CD4-positive, alpha-beta T cell treated with Interleukin-4 for 4 hours (primary cell): Measurements from ENCODE around the gene GARIN5B.

Experiments
- DNase-seq: peaks from one replicate; pipeline ENCODE4 v3.0.0-alpha.2; 2020

The GARIN5B gene

DNA sequence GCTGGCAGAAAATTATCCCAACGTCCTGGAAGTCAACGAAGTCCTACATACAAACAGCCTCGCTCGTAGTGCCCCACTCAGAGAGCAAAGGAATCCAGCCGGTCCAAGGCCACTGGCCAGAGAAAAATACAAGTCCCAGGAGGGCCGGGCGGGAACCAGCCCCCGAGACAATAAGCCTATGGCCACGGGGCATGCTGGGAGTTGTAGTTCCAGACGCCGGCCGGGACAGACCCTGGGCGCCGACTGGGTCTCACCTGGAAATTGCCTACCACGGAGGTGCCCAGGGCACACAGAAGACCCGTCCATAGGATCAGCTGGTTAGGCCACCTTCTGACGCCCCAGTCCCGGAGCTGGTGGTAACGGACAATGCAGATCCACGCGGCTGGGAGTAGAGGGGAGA is 43.3 kb downstream of the GARIN5B start:
- DNase-seq: no peak

DNA sequence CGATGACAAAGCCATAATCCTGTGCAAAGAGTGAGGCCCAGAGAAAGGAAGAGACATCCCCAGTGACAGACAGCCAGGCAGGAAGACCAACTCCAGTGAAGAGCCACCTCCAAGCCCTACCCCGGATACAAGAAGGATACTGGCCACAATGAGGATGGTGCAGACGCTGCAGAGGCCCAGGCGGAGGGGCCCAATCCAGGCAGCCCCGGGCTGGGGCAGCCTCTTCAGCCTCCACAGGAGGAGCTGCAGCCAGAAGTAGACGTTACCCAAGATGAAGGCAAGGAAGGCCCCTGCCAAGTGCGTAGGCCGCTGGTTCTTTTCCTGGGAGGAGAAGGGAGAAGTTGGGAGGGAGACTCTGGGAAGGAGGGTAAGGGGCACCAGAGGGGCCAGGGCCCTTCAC is 46.4 kb downstream of the GARIN5B start:
- DNase-seq: no peak

DNA sequence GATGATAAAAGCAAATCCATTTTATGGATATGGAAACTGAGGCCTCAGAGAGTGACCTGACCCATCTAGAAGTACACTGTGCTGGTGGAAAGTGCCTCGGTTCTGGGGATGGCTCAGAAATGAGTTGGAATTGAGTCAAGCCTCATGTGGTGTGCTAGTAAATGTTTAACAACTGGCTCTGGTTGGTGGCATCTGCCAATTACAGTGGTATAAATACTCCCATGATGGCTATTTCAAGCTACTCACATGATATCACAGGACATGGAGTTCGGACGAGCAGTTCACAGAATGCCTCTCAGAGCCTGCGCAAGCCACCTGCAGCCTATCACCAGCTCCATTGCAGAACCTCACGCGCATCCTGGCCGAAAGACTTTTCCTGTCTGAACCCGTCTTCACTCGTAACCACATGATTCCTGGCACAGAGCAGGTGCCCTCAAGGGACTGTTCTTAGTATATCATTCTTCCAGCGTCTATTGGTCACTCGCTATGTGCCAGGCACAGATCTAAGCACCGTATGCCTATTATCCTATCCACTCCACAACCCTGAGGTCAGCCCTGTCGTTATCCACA is 47.0 kb downstream of the GARIN5B start:
- no peak for DNase-seq

DNA sequence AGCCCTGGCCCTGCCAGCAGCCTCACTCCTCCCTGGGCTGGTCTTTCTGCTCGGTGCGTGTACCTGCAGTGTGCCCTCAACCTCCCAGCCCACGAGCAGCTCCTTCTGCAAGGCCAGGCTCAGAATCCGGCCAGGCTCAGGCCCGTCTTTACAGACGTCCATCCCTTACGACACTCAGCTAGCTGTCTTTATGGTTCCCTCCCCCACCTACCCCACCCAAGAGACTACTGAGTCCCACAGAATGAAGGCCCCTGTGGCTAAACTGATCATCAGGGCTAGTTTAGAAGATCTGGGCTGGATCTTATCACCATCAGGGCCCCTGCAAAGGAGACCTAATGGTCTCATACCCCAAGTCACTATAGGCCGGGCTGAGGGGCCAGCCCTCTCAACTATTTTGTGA is 48.7 kb downstream of the GARIN5B start:
- DNase-seq: no peak

DNA sequence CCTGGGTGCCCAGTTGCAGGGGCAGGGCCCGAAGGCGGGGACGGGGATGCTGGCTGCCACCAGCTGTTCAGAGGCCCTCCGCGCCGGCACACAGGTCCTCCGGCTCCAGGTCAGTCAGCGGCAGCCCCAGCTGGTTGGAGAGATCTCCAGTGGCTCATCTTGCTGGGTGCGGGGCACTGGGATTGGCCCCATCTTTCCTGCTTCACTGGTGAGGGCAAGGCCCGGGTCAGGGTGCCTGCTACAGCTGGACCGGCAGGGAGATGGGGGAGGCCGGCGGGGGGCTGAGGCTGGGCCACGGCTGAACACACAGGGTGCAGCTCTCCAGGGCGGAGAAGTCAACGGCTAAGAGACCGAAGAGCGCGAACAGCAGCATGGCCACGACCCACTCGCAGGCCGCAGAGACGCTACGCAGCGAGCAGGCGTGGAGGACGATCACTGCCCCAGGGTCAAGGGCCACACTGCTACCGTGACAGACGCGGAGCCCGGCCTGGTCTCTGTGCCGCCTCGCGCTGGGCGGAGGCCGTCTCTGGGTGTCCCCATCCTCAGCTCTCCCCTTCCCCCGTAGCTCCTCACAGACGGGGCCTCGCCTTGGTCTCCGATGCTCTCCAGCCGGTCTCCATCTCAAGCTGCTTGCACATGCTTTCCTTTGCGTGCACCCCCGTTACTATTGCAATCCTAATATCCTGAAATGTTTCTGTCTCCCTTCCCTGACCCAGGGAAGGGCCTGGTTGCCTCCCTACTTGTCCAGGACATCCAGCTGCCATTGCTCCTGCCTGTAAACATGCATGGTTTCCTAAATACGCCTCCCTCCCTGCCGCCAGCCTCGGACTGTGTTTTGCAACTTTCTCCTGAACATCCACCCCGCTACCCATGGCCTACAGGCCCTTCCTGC is 50.2 kb downstream of the GARIN5B start:
- no peak for DNase-seq

DNA sequence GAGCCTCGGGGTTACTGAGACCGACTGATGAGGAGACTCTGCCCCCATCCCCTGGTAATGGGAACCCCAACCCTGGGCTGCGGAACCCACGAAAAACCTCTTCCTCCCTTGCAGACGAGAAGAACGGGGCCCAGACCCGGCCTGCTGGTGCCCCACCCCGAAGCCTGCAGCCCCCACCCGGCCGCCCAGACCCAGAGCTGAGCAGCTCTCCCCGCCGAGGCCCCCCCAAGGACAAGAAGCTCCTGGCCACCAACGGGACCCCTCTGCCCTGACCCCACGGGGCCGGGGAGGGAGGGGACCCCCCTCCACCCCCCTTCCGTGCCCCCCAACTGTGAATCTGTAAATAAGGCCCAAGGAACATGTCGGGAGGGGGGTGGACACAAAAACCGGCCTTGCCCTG is 51.3 kb downstream of the GARIN5B start:
- DNase-seq: no peak

DNA sequence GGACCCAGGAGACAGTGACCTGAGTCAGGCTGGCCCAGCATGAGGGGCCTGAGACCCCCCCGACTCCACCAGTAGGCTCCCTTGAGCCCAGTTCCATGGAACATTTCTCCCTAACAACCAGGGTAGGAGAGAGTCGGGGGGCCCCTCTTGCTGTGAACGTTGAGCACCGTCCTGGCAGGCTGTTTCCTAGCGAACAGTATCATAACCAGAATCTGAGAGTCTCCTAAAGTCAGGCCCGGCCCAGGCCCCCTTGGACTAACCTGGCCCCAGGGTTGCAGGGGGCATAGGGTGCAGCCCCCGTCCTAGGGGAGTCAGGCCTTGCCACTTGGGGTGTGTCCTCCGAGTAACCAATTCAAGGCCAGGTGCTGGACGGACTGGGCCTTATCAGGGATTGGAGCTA is 51.7 kb downstream of the GARIN5B start:
- no peak for DNase-seq

DNA sequence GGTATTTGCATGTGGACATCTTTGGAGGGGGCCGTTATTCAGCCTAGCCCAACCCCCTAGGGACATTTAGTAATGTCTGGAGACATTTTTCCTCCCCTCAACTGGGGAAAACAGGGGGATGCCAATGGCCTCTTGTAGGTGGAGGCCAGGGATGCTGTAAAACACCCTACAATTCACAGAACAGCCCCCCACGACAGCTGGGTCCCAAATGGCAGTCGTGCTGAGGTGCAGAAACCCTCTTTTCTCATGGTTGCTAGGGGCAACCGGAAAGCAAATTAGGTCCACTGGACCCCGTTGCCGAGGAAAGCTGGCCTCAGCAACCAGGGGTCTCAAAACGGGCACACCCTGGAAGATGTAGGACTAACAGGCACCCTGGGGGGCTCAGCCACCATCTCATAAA is 52.6 kb downstream of the GARIN5B start:
- no peak for DNase-seq

DNA sequence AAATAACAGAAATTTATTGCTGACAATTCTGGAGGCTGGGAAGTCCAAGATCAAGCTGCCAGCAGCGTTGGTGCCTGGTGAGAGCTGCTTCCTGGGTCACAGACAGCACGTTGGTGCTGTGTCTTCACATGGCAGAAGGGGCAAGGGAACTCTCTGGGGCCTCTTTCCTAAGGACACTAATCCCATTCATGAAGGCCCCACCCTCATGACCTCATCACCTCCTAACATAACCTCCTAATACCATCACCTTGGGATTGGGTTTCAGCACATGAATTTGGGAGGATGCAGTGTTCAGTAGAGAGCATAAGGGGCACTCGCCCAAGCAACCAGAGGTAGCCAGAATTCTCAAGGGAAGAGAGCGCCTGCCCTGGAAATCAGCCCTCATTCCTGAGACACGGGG is 53.6 kb downstream of the GARIN5B start:
- no peak for DNase-seq

DNA sequence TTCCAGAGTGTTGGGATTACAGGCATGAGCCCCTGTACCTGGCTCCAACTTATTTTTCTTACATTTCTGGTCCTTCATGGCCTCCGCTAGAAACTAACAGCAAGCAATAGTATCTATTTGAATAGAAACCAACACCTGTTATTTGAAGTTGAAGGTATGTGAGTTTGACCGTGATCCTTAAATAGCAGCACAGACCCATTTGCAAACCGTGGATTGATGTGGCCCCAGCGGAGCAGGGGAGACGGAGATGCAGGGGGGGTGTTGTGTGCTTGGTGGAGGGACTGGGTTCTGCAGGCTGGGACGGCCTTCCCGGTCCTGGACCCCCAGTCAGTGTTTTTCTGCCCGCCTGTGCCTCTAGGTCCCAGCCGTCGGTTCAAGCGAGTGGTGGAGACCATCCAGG is 54.8 kb downstream of the GARIN5B start:
- DNase-seq: no peak

DNA sequence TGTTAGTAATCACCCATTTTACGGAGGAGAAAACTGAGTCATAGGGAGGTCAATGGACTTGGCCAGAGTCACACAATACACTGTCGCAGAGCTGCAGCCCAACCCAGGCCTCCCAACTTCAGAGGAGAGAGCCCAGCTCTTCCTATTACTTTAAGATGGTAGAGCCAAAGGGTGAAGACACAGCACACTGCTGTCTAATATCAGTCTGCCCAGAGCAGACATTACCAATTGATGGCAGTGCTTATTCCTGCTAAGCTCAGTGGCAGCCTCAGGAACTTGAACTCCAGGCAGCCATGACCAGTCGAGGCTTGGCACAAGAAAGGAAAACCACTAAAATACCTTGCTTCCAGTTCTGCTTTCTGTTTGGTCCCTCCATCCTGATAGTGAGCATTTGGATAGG is 56.3 kb downstream of the GARIN5B start:
- no peak for DNase-seq

DNA sequence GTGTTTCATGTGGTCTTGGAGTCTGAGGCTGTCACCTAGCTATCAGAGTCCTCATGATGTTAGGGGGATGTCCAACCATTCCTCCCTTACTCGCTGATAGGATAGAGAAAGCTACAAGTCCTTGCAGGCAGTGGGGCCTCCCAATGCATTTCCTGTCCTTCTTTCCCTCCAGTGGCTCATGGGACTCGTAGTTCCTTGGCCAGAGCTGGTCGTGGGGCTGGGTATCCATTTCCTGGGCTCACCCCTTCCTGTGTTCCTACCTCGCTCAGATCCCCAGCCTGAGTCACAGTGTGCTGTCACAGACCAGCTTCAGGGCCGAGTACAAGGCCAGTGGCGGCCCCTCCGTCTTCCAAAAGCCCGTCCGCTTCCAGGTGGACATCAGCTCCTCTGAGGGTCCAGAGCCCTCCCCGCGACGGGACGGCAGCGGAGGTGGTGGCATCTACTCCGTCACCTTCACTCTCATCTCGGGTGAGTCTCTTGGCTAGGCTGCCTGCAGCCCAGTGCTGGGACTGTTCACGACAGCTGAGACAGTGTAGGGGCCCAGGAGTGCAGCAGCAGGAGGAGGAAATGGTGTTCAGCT is 57.0 kb downstream of the GARIN5B start:
- DNase-seq: no peak

DNA sequence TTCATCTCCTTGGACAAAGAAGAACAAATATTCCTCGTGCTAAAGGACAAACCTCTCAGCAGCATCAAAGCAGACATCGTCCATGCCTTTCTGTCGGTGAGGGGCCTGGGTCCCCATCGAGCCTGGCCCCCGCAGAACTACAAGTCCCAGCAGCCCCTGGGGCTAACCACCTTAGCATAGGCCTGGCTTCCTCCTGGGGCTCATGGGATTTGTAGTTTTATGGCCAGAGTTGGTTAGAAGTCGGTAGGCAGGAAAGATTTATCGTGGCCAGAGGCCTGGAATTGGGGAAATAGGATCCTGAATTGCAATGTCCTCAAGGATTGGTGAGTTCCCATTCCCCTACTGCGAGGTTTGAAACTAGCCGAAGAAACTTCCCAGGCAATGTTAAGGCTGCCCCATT is 57.6 kb downstream of the GARIN5B start:
- peak; percentile 46 for DNase-seq

DNA sequence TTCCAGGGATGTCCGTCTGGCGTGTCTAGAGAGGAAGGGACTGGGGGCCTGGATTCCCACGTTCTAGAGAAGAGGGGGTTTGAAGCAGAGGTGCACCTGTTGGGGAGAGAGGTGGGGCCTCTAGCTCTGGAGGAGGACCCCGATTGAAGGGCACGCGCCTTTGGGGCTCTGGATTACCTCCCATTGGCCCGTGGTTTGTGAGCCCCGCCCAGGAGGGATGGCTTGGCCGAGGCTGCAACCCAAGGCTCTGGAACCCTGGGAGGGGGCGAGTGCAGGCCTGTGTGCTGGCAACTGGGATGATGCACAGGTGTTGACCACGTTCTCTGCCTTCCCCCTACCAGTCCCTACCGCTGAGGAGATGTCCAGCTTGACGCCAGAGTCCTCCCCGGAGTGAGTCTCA is 58.1 kb downstream of the GARIN5B start:
- DNase-seq: no peak
